ENCODE results near the gene PTPRM. TPM values are rescaled to one million over a fixed set of nuclear protein-coding genes. Genes with fewer than 3 reads are reported as not detected.

PTPRM gene
- total RNA-seq, 4 donors from 2014 or later = 170 to 198 (median 182) TPM

GRCh38 chr18:8349608-8350323 lies 782.6 kb downstream of the PTPRM start:
- no peak for DNase-seq
- intact Hi-C loops (cut with DNase I) = no loop called here
- no peaks in the 10 kb centered on the region for H3K9me3 ChIP-seq
- no peaks in the 10 kb centered on the region for H3K4me1 ChIP-seq
- no peak overlapping the region for H3K4me3 ChIP-seq (replicated peaks in 1 of 3)
- no peak overlapping the region for H3K27ac ChIP-seq
- WGBS, 2 donors = 91 to 94% methylated on average over 2 to 3 of the region's 3 CpGs
- H3K27me3 ChIP-seq = no peaks in the 10 kb centered on the region
- H3K36me3 ChIP-seq = peaks cover 0 to 2% of the 10 kb centered on the region in 2 donors
- TF ChIP-seq POLR2A (IDR thresholded peaks at IDR 0.05) (no peak), CTCF (IDR thresholded peaks at IDR 0.05) (no peak)

GRCh38 chr18:8350628-8351027 lies 783.5 kb downstream of the PTPRM start:
- H3K9me3 ChIP-seq = no peaks in the 10 kb centered on the region
- intact Hi-C loops (cut with DNase I) = no loop called here
- H3K4me1 ChIP-seq = no peaks in the 10 kb centered on the region
- no peak overlapping the region for H3K4me3 ChIP-seq (replicated peaks in 1 of 3)
- TF ChIP-seq CTCF (IDR thresholded peaks at IDR 0.05) (no peak), POLR2A (IDR thresholded peaks at IDR 0.05) (no peak)
- peaks cover 0 to 2% of the 10 kb centered on the region in 2 donors for H3K36me3 ChIP-seq
- no peak overlapping the region for H3K27ac ChIP-seq
- no peaks in the 10 kb centered on the region for H3K27me3 ChIP-seq
- no peak for DNase-seq
- 71 to 74% methylated on average over 5 of the region's 5 CpGs for WGBS, 2 donors

- no peak overlapping the region for H3K27ac ChIP-seq
- 95 to 97% methylated on average over 3 of the region's 3 CpGs for WGBS, 2 donors
- H3K4me3 ChIP-seq (replicated peaks in 1 of 3) = no peak overlapping the region
- no peak for TF ChIP-seq POLR2A (IDR thresholded peaks at IDR 0.05)
- no peak for TF ChIP-seq CTCF (IDR thresholded peaks at IDR 0.05)
- DNase-seq = no peak
- intact Hi-C loops (cut with DNase I) = no loop called here
- peaks cover 0 to 2% of the 10 kb centered on the region in 2 donors for H3K36me3 ChIP-seq
- H3K27me3 ChIP-seq = no peaks in the 10 kb centered on the region
- H3K4me1 ChIP-seq = no peaks in the 10 kb centered on the region
- no peaks in the 10 kb centered on the region for H3K9me3 ChIP-seq
Measured at GRCh38 chr18:8351161-8351560, 784.0 kb downstream of the PTPRM start.

GRCh38 chr18:8354304-8354703 lies 787.2 kb downstream of the PTPRM start:
- TF ChIP-seq POLR2A (IDR thresholded peaks at IDR 0.05) (no peak), CTCF (IDR thresholded peaks at IDR 0.05) (no peak)

GRCh38 chr18:8356001-8356400 lies 788.9 kb downstream of the PTPRM start:
- Histone ChIP-seq H3K4me3 (replicated peaks in 1 of 3) (no peak overlapping the region), H3K9me3 (no peaks in the 10 kb centered on the region), H3K36me3 (no peaks in the 10 kb centered on the region), H3K4me1 (no peaks in the 10 kb centered on the region), H3K27me3 (no peaks in the 10 kb centered on the region), H3K27ac (no peak overlapping the region)
- intact Hi-C loops (cut with DNase I) = no loop called here
- DNase-seq = no peak
- no peak for TF ChIP-seq CTCF (IDR thresholded peaks at IDR 0.05)
- no peak for TF ChIP-seq POLR2A (IDR thresholded peaks at IDR 0.05)
- 78 to 96% methylated on average over 3 of the region's 3 CpGs for WGBS, 2 donors

More at GRCh38 chr18:8354304-8354703, 787.2 kb downstream of the PTPRM start:
- Histone ChIP-seq H3K4me3 (replicated peaks in 1 of 3) (no peak overlapping the region), H3K4me1 (no peaks in the 10 kb centered on the region), H3K27me3 (no peaks in the 10 kb centered on the region), H3K36me3 (no peaks in the 10 kb centered on the region), H3K27ac (no peak overlapping the region), H3K9me3 (no peaks in the 10 kb centered on the region)
- 93 to 95% methylated on average over 5 of the region's 5 CpGs for whole genome bisulfite sequencing, 2 donors
- DNase-seq = no peak
- intact Hi-C loops (cut with DNase I) = no loop called here
